HG02981 (cell line): ENCODE measurements around the gene EVI5.
A peak's percentile ranks its signal among the peaks of the same experiment; 100 is the strongest.
"Not testable (repeated sequence)": the region's sequence is repeated elsewhere in the genome, so short reads cannot be mapped to it uniquely, and the experiment has no call there.

Experiments
- ATAC-seq: cut with Tn5 transposase; IDR thresholded peaks from one replicate; pipeline ENCODE4 v1.9.1; 2021; ENCODE audit warnings: mild to moderate bottlenecking, moderate library complexity; ENCODE audit not compliant: unreplicated experiment

The EVI5 gene

GRCh38 chr1:92749024-92749634 is 35.8 kb downstream of the EVI5 start:
- ATAC-seq, result peak; percentile 72

GRCh38 chr1:92748138-92748537 is 36.8 kb downstream of the EVI5 start:
- ATAC-seq, result no peak

GRCh38 chr1:92747735-92748134 is 37.2 kb downstream of the EVI5 start:
- no peak for ATAC-seq

DNA sequence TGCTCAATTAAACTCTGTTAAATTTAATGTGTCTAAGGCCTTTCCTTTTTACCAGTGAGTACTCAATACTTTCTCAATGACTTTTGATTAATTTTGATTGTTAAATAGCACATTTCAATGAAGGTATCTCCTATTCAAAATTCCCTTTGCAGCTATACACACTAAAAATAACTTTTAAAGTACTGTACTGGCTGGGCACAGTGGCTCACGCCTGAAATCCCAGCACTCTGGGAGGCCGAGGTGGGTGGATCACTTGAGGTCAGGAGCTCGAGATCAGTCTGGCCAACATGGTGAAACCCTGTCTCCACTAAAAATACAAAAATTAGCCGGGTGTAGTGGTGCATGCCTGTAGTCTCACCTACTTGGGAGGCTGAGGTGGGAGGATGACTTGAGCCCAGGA is 38.7 kb downstream of the EVI5 start:
- ATAC-seq, result not testable (repeated sequence)

- ATAC-seq, result no peak
These were observed 41.7 kb downstream of the EVI5 start for GRCh38 chr1:92743221-92743620.

- ATAC-seq, result no peak
These were observed 45.0 kb downstream of the EVI5 start for GRCh38 chr1:92739669-92740524.

- ATAC-seq, result peak; percentile 48
These were observed 48.5 kb downstream of the EVI5 start for GRCh38 chr1:92736395-92736794.

GRCh38 chr1:92730476-92730875 is 54.4 kb downstream of the EVI5 start:
- ATAC-seq, result no peak

DNA sequence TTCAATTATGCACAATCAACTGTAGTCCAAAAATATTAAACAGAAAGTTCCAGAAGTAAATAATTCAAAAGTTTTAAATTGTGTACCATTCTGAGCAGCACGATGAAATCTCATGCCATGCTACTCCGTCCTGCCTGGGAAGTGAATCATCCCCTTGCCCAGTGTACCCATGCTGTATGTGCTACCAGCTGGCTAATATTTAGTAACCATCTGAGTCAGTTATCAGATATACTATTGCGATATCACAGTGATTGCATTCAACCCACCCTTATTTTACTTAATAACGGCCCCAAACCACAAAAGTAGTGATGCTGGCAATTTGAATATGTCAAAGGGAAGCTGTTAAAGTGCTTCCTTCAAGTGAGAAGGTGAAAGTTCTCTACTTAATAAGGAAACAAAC is 56.2 kb downstream of the EVI5 start:
- ATAC-seq, result no peak

GRCh38 chr1:92723713-92724112 is 61.2 kb downstream of the EVI5 start:
- not testable (repeated sequence) for ATAC-seq

DNA sequence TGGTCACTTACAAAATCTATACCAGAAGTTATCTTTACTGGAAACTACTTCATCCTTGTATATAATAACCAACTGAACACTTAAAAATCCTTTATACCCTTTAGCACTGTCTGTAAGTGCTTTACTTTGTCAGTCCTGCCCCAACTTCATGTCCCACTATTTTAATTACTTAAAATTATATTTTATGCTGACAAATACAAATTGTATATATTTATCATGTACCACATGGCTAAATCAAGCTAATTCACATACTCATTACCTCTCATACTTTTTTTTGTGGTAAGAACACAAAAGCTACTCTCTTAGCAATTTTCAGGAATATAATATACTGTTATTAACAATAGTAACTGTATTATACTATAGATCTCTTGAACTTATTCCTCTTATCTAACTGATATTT is 63.0 kb downstream of the EVI5 start:
- ATAC-seq, result no peak

DNA sequence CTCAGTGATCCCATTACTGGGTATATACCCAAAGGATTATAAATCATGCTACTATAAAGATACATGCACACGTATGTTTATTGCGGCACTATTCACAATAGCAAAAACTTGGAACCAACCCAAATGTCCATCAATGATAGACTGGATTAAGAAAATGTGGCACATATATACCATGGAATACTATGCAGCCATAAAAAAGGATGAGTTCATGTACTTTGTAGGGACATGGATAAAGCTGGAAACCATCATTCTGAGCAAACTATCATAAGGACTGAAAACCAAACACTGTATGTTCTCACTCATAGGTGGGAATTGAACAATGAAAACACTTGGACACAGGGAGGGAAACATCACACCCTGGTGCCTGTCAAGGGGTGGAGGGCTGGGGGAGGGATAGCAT is 63.8 kb downstream of the EVI5 start:
- ATAC-seq, result not testable (repeated sequence)

DNA sequence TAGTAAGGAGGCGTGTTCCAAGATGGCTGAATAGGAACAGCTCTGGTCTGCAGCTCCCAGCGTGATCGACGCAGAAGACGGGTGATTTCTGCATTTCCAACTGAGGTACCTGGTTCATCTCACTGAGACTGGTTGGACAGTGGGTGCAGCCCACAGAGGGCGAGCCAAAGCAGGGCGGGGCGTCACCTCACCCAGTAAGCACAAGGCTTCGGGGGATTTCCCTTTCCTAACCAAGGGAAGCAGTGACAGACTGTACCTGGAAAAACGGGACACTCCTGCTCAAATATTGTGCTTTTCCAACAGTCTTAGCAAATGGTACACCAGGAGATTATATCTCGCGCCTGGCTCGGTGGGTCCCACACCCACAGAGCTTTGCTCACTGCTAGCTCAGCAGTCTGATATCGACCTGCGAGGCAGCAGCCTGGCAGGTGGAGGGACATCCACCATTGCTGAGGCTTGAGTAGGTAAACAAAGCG is 69.4 kb downstream of the EVI5 start:
- not testable (repeated sequence) for ATAC-seq

DNA sequence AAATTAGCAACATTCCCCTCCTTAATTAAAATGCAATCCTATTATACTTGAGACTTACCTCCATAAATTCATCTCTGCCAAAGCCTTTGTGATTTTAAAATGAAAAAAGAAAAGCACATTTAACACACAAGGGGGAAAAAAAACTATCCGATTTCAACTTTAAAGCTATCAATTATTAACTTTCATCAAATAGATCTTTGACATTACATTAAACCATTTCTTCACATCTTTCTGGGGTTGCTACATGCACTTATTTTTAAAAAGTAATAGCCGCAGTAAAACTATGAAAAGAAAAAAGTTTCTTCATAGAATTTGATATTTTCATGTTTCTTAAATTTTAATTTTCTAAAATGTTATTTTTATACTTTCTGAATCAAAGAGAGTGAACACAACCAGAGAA is 71.0 kb downstream of the EVI5 start:
- no peak for ATAC-seq

- ATAC-seq, result no peak
These were observed 73.3 kb downstream of the EVI5 start for GRCh38 chr1:92711473-92712165.

GRCh38 chr1:92709738-92710137 is 75.2 kb downstream of the EVI5 start:
- no peak for ATAC-seq

DNA sequence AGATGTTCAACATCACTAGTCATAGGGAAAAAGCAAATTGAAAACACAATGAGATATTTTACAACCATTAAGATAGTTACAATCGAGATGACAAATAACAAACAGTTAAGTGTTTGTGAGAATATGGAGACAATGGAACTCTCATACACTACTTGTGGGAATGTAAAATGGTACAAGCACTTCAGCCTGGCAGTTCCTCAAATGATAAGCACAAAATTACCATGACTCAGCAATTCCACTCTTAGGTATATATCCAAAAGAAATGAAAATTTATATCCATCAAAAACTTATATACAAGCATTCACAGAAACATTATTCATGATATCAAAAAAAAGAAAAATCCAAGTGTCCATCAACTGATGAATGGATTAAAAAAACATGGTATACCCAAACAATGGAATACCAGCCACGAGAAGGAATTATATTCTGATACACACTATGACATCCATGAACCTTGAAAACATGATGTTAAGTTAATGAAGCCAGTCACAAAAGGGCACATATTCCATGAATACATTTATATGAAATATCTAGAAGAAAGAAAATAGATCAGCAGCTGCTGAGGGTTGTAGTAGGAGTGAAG is 76.4 kb downstream of the EVI5 start:
- ATAC-seq, result no peak

DNA sequence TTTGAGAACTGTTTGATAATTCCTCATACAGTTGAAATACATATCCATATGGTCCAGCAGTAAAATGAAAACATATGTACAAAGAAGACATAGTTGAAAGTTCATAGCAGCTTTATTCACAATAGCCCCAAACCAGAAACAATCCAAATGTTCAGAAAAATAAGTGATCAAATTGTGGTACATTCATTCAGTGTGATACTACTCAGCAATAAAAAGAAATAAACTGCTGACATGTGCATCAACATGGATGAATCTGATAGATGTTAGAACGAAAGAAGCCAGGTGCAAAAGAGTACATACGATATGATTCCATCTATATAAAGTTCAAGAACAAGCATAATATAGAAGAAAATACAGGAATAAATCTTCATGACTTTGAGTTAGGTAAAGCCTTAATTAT is 77.2 kb downstream of the EVI5 start:
- no peak for ATAC-seq

DNA sequence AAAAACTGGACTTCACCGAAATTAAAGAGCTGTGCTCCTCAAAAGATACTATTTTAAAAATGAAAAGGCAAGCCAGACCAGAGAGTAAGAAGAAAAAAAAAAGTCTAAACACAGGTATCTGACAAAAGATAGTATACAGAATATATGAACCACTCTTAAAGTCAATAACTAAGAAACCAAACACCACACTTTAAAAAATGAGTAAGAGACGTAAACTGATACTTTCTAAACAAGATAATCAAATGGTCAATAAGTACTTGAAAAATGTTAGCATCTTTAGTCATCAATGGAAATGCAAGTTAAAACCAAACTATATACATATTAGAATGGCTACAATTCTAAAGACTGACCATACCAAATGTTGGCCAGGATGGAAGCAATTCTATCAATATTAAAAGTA is 77.6 kb downstream of the EVI5 start:
- ATAC-seq, result no peak

DNA sequence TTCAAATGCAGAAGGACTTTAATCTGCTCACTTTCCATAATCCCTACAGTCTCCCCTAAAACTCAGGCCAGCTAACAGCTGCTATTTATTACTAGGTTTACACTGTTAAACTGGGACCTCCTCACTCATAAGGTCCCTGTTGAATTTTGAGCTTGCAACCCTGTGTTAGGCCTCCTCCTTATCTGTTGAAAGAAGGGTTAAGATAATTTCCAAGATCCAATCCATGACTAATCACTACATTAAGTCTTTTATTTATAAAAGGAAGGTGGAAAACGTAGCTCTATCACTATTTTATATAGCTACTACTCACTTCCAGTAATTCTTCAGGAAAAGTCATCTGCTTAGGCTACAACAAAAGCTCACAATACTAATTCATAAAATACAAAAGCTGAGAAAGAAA is 79.5 kb downstream of the EVI5 start:
- no peak for ATAC-seq

GRCh38 chr1:92701147-92701546 is 83.8 kb downstream of the EVI5 start:
- no peak for ATAC-seq
